Mesothelial cell of epicardium (in vitro differentiated cells): Measurements from ENCODE around the gene GRIP2. TPM values are rescaled to one million over a fixed set of nuclear protein-coding genes. Genes with fewer than 3 reads are reported as not detected.

Experiments
- DNase-seq, 2 experiments: peaks; one replicate each; pipeline ENCODE4 v3.0.0; 2021; ENCODE audit warnings: low spot score in 2 of 2; ENCODE audit not compliant: unreplicated experiment in 2 of 2
- H3K27ac Mint-ChIP-seq: 2 replicates; pipeline ENCODE4 v1.8.0; 2021; ENCODE audit warnings: mixed read lengths
- H3K27me3 Mint-ChIP-seq: 2 replicates; pipeline ENCODE4 v1.8.0; 2021; ENCODE audit warnings: low read depth, mixed read lengths
- H3K36me3 Mint-ChIP-seq: 2 replicates; pipeline ENCODE4 v1.8.0; 2021; ENCODE audit warnings: mixed read lengths
- H3K4me1 Mint-ChIP-seq: 2 replicates; pipeline ENCODE4 v1.8.0; 2021; ENCODE audit warnings: mixed read lengths
- H3K4me3 Mint-ChIP-seq: 2 replicates; pipeline ENCODE4 v1.8.0; 2021; ENCODE audit warnings: mild to moderate bottlenecking, moderate library complexity, mixed read lengths
- H3K9me3 Mint-ChIP-seq: 2 replicates; pipeline ENCODE4 v1.8.0; 2021; ENCODE audit warnings: mixed read lengths
- CTCF ChIP-seq: fragments of 200-600 bp; sonication (generic); IDR thresholded peaks from one replicate; pipeline ENCODE4 v1.5.0; 2021; ENCODE audit warnings: antibody characterized with exemption; ENCODE audit not compliant: unreplicated experiment
- total RNA-seq: library from RNA; stranded (reverse); gene quantifications from 3 replicates; pipeline ENCODE4 v1.2.1, GENCODE V29; 2021

The GRIP2 gene
- total RNA-seq, 1 donor from 2014 or later = 1.1 TPM

GRCh38 chr3:14446988-14447570 is 93.1 kb downstream of the GRIP2 start:
- DNase-seq = no peak
- H3K9me3 Mint-ChIP-seq = no peaks in the 10 kb centered on the region
- no peaks in the 10 kb centered on the region for H3K27me3 Mint-ChIP-seq
- TF ChIP-seq CTCF = no peak
- no peaks in the 10 kb centered on the region for H3K4me1 Mint-ChIP-seq
- H3K4me3 Mint-ChIP-seq = no peak overlapping the region
- H3K27ac Mint-ChIP-seq = no peak overlapping the region
- peaks cover 34% of the 10 kb centered on the region for H3K36me3 Mint-ChIP-seq

- Mint-ChIP-seq H3K36me3 (peaks cover 34% of the 10 kb centered on the region), H3K27me3 (peaks cover 4% of the 10 kb centered on the region), H3K4me3 (no peak overlapping the region), H3K27ac (no peak overlapping the region), H3K9me3 (no peaks in the 10 kb centered on the region), H3K4me1 (peaks cover under 1% of the 10 kb centered on the region)
- TF ChIP-seq CTCF = no peak
- no peak for DNase-seq
These were observed 94.4 kb downstream of the GRIP2 start for GRCh38 chr3:14445773-14446172.

- peaks cover 34% of the 10 kb centered on the region for H3K36me3 Mint-ChIP-seq
- no peaks in the 10 kb centered on the region for H3K9me3 Mint-ChIP-seq
- H3K27me3 Mint-ChIP-seq = peaks cover 4% of the 10 kb centered on the region
- DNase-seq = no peak
- H3K27ac Mint-ChIP-seq = no peak overlapping the region
- H3K4me3 Mint-ChIP-seq = no peak overlapping the region
- peaks cover 14% of the 10 kb centered on the region for H3K4me1 Mint-ChIP-seq
- TF ChIP-seq CTCF = no peak
These were observed 95.8 kb downstream of the GRIP2 start for GRCh38 chr3:14444380-14444779.

GRCh38 chr3:14441920-14442300 is 98.2 kb downstream of the GRIP2 start:
- Mint-ChIP-seq H3K27ac (no peak overlapping the region), H3K27me3 (peaks cover 4% of the 10 kb centered on the region)

GRCh38 chr3:14441240-14441919 is 98.8 kb downstream of the GRIP2 start:
- no peak for TF ChIP-seq CTCF
- DNase-seq = no peak
- no peaks in the 10 kb centered on the region for H3K9me3 Mint-ChIP-seq
- H3K27ac Mint-ChIP-seq = no peak overlapping the region
- no peak overlapping the region for H3K4me3 Mint-ChIP-seq
- peaks cover 4% of the 10 kb centered on the region for H3K27me3 Mint-ChIP-seq
- H3K4me1 Mint-ChIP-seq = peaks cover 25% of the 10 kb centered on the region
- peaks cover 9% of the 10 kb centered on the region for H3K36me3 Mint-ChIP-seq

More at GRCh38 chr3:14441920-14442300, 98.2 kb downstream of the GRIP2 start:
- Mint-ChIP-seq H3K4me3 (no peak overlapping the region), H3K36me3 (peaks cover 12% of the 10 kb centered on the region), H3K9me3 (no peaks in the 10 kb centered on the region), H3K4me1 (peaks cover 25% of the 10 kb centered on the region)
- no peak for DNase-seq
- no peak for TF ChIP-seq CTCF
